NCI-H526 (cell line): ENCODE results near the gene DHCR24.

Experiments
- DNase-seq, 2 experiments: peaks; one replicate each; lab custom pipeline; 2025; lab: John Stamatoyannopoulos, UW

The DHCR24 gene

DNA sequence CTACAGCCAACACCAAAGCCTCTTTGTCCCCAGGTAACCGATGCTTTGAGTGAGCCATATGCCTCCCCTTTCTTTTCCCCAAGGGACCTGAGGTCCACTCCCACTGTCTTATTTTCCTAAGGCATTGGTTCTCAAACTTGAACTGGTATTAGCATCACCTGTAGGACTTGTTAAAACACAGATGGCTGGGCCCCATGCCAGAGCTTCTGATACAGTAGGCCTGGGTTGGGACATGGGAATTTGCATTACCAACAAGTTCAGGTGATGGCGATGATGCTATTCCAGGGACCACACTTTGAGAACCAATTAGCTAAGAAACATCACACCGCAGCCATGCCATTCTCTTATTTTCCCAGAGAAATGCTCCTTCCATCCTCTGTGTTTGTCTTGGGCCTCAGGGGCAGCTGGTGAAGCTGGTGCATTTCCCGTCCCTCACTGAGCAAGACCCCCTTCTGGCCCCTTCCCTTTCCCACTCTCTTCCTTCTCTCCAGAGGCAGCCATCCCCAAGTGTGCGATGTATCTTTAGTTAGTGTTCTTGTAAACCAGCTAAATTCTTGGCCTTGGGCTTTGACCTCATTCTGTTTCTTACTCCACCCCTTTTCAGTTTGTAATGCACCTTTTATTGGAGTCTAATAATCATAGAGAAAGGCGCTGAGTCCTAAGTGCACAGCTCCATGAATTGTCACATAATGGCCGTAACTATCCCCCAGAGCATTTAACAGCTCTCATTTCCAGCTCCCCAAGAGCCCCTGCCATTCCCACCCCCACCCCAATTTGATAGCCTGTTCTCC is 71.7 kb downstream of the DHCR24 start:
- DNase-seq, result no peak

DNA sequence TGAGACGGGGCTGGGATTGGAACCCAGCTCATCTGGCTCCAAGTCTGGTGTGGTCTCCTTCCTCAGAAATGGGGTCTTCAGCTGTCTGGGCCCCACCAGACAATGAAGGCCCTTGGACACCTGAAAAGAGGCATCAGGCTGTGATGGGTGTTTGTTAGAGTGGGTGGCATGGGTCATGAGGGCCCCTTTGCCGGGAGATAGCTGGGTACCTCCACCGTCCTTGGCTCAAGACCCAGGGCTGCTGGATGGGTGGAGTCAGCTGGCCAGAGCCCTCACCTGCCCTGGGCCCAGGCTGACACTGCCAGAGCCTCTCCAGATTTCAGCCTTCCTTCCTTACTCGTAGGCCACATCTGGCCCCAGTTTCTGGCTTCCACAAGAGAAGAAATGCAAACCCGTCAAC is 72.4 kb downstream of the DHCR24 start:
- DNase-seq, result no peak

DNA sequence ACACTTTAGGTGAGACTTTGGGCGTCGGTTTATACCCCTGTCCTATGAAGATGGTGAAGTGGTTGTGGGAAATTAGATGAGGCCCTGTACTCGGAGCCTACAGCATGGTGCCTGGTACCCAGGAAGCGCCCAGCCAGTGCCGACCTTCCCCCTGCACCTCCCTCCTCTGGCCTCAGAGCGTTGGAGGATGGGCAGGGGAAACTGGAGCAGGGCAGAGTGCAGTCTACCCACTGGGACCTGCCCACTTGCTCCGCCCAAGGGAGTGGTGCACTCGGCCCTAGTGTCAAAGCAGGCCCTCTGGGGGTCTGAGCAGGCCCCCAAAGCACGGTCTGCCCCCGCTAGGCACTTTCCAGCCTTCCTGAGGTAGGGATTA is 72.9 kb downstream of the DHCR24 start:
- no peak for DNase-seq

DNA sequence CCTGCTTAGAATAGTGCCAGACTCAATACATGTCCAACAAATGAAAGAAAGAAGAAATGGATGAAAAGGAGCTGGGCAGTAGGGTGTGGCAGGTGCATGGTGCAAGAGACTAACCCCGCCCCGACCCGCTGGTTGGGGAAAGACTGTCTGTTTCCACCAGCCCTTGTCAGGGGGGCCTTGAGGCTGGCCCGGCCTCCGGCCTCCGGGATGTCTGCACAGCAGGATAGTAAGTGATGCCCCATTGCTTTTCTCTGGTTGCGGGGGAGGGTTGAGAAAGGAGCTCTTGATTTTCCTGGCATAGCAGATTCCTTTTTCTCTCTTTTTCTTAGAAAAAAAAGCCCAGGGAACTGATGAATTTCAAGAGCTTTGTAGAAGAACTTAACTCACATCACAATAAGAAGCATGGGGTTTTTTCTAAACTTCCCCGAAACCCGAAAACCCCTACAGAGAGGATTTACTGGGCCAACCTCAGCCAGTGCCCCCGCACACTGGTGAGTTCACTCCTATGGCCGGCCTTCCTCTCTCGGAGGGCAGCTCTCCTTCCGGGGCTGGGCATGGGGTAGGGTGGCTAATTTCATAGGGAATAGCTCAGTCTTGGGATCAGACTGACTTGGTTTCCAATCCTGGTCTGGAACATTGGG is 73.4 kb downstream of the DHCR24 start:
- no peak for DNase-seq

DNA sequence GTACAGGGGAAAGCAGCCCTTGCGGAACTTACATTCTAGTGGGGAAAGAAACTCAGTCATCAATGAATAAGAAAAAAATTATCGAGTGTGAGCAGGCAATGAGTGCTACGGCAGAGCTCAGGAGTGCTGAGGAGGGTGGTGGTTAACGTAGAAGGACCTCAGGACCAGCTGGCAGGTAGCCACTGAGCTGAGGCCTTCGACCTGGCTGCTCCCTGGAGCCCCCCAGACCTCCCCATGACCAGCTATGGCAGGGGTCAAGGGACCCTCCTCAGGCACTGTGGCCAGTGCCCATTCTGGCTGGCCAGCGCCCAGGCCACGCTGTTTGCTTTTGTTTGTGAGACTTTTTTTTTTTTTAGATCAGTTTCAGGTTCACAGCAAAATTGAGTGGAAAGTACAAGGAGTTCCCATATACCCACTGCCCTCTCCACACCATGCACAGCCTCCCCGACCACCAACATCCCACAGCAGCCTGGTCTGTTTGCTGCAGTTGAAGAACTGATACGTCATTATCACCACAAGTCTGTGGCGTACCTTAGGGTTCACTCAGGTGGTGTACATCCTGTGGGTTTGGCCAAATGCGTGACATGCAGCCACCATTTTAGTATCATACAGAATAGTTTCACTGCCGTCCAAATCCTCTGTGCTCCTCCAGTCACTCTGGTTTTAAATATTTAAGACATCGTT is 74.1 kb downstream of the DHCR24 start:
- DNase-seq, result no peak

DNA sequence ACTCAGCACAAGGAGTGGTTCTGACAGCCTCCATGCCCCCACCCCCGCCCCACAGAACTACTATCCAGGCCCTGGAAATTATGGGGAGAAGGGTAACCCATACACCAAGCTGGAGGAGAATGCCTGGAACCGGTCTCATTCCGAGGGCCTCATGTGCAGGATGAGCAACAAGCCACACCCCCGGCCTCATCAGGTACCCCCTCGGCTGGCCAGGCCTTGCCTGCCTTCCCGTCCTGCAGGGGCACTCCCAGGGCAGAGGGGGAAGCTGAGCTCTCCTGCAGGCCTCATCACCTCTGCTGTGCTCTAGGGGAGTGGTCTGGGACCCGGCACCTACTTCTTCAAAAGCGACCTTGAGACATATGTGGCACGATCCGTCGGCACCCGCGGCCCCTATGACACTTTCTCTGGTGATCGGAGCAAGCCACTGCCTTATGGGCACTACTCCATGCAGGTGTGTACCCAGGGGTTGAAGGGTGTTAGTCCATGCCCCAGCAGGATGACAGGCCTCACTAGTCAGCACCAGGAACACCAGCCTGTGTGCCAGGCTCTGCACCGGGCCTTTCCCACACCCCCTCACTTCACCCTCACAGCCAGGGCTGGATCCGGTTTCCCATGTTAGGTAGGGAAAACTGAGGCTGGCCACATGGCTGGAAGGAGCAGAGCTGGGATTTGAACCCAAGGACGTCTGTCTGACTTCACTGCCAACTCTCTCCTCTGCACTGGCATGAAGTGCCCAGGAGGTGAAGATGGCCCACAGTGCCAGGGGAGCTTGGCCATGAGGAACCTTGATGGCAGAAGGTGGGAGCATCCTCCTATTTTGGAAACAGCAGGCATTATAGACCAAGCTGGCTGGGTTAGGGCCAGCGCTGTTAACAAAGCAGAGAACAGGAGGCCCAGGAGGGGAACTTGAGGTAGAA is 75.0 kb downstream of the DHCR24 start:
- DNase-seq, result no peak

DNA sequence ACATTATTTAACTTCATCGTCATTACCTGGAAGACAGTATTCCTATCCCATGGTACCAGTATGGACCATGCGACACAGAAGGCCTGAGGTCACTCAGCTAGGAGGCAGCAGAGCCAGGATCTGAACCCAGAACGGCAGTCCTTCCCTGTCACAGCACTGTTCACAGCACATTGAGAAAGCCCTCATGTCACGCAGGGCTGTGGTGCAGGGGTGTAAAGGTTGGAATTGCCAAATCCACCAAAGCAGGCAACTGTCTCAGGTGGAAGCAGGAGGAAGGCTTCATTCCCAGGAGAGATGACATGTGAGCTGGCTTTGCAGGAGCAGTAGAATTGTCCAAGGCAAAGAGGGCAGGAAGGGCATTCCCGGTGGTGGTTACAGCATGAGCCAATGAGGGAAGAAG is 75.9 kb downstream of the DHCR24 start:
- DNase-seq, result no peak

DNA sequence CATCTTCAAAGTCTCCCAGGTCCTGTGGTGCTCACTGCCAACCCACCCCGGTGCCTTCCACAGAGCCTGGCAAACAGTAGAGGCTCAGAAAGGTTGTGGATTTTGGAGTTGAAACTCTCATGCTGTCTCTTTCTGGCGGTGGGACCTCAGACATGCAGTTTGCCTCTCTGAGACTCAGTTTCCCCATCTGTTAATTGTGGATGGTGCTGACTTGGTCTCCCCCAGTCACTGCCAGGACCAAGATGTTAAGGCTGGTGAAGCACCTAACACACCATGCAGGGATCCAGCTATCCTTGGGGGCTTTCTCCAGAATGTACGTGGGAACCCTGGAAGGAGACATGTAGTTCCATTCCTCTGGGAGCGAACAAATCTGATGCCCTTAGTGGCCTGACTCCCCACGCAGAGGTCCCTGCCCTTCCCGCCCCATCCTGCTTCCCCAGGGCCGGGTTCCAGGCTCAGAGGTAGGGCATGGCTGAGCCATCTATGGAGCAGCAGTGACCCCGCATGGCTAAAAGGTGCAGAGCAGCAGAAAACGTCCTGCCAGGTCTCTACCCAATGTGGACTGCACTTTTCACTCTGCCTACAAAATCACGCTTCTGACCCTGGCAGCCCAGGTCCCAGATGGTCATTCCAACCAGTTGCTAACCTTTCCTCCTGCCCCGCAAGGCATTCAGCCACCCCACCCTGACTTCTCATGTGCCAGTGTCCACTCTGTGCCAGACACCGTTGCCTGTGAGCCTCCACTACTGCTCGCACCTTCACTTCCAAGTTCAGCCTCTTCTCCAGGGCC is 76.6 kb downstream of the DHCR24 start:
- DNase-seq, result peak; percentile 27 to 81

DNA sequence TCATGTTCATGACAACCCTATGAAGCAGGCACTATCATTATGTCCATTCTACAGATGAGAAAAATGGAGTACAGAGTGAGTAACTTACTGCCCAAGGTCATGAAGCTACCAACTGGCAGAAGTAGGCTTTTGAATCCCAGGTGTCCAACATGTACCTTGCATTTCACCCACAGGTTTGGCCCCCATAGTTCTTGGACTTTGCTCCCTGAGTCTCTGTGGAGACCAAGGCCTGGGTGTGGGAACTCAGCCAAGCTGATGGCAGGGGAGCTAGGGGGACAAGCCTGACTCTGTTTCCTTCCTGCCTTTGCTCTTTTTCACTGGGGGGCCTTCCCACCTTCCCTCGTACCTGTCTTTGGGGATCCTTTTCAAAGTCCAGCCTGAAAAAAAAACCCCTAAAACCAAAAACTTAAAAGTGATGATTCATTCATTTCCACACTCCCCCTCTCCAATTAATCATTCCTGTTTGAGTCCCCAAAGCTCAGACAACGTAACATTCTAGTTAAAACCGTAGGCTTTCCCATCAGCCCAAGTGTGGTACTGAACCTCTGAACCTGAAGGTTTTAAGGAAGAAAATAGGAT is 77.4 kb downstream of the DHCR24 start:
- no peak for DNase-seq

DNA sequence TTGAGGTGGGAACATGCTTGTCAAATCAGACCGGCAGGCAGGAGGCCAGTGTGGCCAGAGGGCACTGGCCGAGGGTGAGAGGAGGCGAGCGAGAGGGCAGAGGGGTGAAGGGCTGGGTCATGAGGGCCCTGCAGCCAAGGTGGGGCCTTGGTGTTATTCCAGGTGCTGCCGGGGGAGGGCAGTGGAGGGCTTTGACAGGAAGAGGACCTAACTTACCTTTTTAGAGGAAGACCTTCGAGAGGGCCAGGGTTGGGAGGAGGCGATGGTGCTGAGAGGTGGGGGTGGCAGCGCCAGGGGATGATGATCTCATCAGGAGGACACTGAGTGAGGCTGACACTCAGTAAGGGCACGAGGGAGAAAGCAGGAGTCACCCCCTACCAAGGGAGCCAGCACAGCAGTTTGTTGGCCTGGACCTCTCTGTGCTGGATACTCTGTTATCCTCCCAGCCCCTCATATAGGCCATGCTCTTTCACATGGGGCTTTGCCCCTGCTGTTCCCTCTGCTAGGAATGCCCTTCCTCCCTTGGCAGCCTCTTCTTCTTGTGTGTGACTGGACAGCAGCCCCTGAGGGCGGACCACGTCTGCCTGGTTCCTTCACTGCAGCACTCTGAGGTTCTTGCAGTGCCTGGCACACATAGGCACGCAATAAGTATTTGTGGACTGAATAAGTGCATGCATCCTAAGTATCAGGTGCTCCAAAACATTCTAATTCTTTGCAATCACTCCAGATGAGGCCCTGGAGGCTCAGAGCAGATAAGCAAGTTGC is 78.4 kb downstream of the DHCR24 start:
- no peak for DNase-seq

DNA sequence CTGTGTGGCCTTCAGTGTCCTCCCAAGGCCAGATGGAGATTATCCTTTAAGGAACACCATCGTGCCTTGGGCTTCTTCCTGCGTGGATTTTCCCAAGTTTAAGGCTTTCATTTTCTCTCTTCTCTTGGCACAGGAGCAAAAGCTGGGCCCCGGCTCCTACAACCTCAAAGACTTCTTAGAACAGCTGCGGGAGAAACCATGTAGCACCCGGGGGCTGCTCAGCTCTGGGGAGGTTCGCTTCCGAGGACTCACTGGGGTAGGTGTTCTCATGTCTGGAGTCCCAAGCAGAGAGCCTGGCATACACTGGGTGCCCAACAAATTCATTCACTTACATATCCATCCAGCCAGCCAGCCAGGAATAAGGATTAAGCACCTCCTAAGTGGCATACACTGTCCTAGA is 79.2 kb downstream of the DHCR24 start:
- DNase-seq, result no peak

DNA sequence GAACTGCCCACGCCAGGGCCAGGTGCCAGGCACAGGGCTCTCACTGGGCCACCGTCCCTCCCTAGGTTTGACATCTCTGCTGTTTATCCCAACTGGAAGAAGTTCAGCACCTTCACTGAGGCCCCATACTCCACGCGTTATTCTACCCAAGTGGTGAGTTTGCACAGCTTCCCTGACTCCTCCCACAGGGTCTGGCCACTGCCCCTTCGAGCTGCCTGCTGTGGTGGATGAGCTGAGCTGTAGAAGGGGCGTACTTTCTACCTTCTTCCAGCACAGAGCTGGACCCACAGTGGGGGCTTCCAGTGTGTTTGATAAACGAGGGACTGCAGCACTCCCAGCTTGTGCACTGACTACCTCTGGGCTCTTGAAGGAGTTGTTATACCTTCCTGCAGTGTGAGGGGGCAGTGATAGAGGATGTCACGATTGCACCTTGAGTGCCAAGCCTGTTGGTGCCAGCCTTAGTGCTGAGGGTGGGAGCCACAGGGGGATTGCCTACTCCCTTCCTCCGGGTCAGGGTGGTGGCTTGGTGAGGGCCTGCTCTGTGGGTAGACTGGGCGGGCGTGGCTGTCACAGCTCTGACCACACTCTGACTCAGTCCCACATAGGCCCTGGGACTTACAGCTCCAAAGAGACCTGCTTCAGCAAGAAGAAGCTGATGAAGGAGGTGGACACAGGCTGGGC is 79.9 kb downstream of the DHCR24 start:
- DNase-seq, result no peak

DNA sequence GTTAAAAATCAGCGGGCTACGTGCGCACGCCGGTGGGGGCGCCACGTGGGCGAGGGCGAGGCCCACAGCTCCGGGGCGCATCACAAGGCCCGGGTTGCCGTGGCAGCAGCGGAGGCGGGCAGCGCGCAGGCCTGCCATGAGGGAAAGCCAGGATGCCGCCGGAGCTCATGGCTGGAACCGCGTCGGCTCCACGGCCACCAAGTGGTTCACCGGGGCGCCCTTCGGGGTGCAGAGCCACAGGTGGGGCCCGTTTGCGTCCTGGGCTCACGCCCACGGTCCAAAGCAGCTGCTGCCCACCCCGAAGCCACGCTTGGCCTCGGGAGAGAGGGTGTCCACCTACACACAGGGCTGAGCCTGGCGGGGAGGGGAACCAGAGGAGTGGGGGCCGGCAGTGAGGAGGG is 81.0 kb downstream of the DHCR24 start:
- no peak for DNase-seq

DNA sequence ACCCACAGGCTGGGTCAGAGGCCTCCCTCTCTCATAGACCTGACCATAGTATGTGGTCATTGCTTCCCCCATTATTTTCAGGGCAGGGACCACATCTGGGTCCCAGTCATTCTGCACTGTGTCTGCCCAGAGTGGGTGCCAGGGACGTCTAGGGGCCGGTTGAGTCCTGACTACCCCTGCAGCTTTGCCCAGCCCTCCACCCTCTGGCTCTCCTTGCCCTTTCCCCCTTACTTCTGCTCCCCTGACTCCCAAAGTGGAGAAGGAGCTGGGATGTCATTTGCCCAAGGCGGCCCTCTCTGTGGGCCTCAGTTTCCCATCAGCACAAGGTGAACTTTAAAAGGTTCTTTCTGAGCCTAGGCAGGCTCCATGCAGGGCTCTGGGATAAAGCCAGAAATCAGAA is 81.5 kb downstream of the DHCR24 start:
- no peak for DNase-seq

DNA sequence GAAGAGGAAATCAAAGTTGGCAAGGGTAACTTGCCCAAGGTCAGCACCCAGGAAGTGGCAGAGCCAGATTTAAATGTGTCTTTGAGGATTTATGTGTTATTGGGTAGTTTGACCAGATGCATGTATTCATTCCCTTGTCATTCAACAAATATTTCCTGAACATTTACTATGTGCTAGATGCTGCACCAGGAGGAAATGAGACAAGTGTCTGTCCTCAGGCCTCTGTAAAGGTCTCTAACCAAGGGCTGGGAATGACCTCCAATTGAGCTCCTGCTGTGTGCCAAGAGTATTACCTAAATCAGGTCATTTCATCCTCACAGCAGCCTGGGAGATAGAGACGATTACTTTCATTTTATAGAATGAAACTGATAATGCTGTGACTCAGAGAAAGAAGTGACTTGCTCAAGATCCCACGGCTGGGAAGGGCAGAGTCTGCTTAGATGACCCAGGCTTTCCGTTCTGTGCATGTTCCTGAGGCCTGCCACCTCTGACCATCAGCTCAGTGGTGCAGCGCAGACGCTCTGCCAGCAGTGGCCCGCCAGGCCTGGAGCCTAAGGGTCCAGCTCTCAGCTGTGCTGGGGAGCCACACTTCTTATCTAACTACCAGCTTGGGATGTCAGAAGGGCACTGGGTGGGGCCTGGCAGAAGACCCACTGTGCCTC is 82.4 kb downstream of the DHCR24 start:
- DNase-seq, result no peak

DNA sequence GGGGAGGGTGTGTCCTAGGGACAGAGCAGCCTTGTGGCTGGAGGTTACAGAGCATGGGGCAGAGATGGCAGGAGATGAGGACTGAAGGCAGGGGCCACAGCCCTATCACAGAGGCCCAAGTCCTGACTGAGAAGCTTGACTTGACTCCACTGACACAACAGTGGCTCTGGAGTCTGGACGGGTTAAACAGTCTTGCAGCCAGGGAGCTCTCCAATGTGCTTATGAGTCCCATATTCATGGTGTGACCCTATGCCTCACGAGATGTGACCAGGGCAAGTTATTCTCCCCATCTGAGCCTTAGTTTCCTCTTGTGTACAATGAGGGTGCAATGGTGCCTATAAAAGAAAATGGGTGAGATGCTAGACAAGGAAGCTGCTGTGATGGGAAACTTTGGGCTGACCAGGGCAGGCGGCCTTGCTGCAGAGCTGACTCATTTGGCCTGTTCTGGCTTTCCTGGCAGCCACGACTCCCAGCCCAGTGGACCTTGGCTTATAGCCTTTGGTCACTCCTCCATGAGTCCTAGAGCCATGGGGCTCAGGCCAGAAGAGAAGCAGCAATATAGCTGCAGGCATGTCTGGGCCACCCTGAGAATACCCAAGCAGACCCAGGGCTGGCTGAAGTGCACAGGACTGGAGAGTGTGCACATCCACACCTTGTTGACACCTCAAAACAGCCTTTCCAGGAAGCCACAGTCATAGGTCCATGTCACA is 83.1 kb downstream of the DHCR24 start:
- DNase-seq, result no peak

DNA sequence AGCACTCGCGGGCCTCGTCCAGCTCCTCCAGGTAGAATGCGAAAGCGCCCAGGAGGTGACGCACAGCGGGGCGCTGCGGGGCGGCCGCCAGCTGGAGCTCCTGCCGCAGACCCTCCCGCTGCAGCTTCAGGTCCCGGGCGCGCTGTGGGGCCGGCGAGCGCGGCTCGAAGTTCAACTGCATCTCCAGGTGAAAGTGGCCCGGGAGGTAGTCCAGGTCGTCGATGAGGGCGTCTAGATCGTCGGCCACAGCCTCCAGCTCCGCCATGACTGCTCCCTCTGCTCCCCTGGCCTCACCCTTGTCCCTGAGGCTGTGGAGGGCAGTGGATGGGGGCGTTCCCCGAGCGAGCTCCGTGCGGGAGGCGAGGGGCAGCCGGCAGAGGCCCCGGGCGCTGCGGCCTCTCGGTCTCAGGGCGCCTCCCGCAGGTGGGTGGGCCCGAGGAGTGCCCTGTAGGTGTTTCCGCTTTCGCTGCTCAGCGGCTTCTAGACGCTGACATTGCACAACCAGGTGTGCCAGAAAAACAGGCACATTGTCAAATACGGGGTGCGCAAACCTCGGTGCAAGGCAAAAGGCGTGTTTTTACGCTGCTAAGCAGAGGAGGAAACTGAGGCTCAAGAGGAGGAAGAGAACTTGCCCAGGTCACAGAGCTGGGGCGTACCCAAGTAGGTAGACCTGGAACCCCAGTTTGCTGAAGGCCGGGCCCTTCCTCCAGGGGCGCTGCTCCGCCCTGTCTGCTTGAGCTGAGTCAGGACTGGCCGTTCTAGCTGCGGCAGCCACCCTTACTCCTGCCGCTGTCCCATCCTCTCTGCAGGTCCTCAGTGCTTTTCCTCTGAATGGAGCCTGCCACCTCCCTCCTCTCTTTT is 85.9 kb downstream of the DHCR24 start, which contains the start of gene TTC22:
TSS of gene TTC22 (minus strand) at position 425 of the 861 bp plus-strand sequence. CDS start at position 265, 160 bp downstream.
- no peak for DNase-seq
